NCI-H460 (cell line): ENCODE data around the gene SLX9. TPM values are rescaled to one million over a fixed set of nuclear protein-coding genes. Genes with fewer than 3 reads are reported as not detected.
"Not testable (repeated sequence)": the region's sequence is repeated elsewhere in the genome, so short reads cannot be mapped to it uniquely, and the experiment has no call there.

ENCODE experiments used
- DNase-seq: peaks from one replicate; pipeline ENCODE4 v3.0.0-alpha.2; 2016; ENCODE audit warnings: low read depth; ENCODE audit errors: extremely low read depth
- total RNA-seq: library from RNA; depleted of rRNA; stranded (reverse); fragments of >200 nt; shearing (Covaris generic); gene quantifications from 2 replicates; pipeline ENCODE4 v1.2.3, GENCODE V29; 2014

The SLX9 gene
- total RNA-seq, 1 experiment from 2014 or later, result 37.3 TPM

GRCh38 chr21:45011911-45012661 is 72.3 kb downstream of the SLX9 start:
- DNase-seq, result peak; percentile 44

DNA sequence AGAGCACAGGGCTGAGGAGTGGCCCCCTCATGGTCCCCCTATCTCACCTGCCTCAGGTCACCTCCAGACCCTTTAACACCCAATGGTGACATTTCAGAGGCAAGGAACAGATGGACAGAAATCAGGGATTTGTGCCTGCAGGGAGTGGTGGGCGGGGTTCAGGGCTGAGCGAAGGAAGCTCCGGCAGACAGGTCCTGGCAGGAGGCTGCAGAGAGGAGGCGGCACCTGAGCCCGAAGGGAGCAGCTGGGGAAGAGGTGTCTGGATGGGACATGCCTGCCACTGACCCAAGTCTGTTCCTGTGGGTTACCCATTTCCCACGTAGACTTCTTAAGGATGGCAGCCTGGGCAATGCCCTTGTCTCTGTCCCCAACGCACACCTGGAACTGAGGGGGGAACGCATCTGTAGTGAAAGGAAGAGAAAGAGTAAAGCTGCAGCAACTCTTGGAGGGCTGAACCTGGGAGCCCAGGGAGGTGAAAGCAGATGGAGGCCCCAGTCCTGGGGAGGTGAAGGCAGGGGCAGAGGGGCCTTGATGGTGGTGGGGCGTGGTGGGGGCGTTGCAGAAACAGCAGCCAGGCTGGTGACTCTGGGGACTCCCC is 72.9 kb downstream of the SLX9 start:
- no peak for DNase-seq

DNA sequence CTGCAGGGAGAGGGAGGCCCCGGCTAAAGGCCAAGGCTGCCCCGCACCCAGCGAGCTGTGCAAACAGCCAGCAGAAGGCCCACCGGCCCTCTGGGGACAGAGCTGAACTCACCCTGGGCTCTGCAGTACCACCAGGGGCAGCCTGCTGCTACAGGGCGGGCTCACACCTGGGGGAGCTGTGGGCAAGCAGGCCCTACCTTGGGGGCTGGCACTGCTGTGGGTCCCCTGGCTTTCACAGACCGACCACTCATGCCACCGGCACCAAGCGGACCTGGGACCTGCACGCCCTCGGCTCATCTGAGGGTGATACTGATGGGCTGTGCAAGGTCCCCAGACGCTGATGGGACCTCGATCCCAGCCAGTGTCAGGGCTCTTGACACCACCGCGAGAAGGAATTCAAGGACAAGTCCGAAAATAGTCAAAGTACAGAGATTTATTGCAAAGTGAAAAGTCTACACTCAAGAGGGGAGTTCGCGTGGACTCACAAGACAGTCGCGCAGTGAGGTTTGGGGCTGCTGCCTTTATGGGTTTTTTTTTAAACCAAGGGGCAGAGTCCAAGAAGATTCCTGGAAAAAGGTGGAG is 73.5 kb downstream of the SLX9 start:
- no peak for DNase-seq

- no peak for DNase-seq
Measured at GRCh38 chr21:45014747-45015468, 75.1 kb downstream of the SLX9 start.

DNA sequence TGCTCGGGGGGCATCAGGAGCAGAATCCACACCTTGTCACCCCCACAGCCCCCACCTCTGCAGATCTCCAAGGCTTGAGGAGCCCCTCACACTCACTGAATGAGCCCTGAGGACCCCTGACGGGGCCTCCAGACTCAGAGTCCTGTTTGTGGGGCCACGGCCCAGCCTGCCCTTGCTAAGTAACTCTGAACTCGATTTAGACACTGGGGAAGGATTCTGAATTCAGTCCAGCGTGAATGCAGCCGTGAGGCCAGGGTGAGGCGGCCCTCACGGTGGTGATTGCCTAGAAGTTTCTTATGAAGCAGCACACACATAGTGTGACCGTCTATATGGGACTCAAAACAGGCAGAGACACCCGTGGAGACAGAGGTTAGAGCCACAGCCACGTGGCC is 75.6 kb downstream of the SLX9 start:
- DNase-seq, result no peak

GRCh38 chr21:45016031-45016405 is 76.2 kb downstream of the SLX9 start:
- no peak for DNase-seq

DNA sequence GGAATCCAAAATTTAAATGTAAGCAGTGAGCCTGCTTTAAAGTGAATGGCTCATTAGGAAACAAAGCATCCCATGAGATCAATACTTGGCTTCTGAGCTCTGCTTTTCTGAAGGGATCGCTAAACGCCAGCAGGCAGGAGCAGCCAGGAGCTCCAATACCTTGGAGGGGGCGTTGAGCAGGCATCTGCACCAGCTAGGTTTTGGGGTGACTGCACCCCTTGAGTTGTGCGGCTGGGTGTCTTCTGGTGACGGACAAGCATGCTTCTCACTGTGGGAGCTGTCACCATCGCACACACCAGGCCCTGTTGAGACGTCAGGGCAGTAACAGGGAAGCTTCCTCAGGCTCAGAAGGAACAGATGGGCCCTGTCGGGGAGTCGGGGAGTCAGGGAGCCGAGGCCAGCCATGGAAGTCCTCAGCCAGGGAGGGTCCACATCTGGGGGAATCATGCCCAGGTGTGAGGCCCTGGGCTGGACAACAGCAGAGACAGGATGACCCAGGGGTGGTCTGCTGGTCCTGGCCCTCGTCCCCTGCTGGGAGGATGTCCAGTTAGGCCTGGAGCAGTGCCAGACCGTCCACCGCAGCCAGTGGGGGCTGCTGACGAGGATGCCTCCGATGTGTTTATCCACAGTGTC is 76.7 kb downstream of the SLX9 start:
- no peak for DNase-seq

DNA sequence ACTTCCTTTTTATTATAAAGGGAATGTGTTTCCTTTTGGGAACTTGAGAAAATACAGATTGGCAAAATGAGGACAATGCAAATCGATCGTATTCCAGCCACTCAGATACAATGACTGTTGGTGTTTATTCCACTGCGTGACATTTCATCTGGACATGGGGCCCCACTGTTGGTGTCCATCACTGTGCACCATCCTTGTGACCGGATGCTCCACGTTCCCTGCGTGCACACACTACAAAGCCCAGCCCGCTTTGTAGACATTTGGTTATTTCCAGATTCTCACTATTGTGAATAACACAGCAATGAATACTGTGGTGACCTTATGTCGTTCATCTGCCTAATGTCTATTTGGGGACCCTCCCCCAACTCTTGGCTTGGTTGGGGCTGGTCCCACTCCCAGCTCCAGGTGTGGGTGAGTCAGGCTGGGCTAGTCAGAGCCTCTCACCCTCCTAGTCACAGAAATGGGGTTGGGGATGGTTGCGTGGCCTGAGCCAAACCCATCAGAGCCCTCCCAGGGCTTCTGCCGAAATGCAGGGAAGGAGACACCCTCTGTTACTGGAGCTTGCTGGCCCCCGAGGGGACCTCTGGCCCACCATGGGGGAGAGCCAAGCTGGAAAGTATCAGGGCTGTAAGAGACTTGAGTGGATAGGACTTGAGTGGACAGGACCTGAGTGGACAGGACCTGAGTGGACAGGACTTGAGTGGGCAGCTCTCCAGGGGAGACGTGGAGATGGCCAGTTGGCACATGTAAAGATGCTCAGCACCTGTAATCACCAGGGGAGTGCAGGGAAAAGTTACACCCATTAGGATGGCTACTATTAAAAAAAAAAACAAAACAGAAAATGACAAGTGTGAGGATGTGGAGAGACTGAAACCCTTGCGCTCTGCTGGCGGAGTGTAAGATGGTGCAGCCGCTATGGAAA is 77.5 kb downstream of the SLX9 start:
- no peak for DNase-seq

DNA sequence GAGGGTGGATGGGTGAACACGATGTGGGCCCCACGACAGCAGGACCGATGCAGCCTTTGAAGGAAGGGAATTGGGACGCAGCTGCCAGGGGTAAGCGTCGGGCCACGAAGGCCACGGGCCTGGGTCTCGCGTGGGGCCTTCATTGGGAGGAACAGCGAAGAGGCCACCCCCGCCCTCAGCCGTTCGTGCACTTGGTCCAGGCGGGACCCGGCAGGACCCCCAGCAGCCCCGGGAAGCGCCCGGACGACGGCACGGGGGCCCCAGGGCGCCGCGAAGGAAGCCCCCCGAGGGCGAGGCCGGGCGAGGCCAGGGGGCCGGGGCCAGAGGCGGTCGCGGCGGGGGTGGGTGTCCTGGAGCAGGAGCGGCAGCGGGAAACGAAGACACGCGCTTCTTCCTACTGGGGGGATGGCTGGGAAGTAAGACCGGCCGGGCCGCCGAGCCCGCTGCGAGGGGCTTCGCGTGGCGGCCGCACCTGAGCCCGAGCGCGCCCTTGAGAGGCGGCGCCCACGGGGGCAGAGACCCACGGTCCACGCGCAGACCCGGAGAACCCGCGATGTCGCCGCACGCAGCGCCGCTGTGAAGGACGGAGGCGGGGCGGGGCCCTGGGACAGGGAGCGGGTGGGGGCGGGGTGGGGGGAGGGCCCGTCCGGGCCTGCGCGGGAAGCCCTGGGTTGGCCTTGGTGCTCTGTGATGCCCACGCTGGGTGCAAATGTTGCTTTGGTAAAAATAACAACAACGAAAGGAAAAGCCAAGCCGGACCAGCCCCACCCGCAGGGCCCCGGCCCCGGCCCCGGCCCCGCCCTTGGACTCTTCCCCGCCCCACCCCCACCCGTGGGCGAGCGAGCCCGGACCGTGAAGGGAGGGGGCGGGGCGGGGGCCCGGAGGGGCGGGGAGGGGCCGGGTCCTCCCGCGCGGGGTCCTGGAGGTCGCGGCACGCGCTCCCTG is 78.6 kb downstream of the SLX9 start:
- DNase-seq, result no peak

GRCh38 chr21:45019076-45019886 is 79.5 kb downstream of the SLX9 start:
- DNase-seq, result no peak

GRCh38 chr21:45019887-45020537 is 80.2 kb downstream of the SLX9 start:
- DNase-seq, result no peak

GRCh38 chr21:45020629-45021427 is 81.0 kb downstream of the SLX9 start:
- DNase-seq, result no peak

GRCh38 chr21:45021428-45022347 is 81.9 kb downstream of the SLX9 start:
- DNase-seq, result no peak

DNA sequence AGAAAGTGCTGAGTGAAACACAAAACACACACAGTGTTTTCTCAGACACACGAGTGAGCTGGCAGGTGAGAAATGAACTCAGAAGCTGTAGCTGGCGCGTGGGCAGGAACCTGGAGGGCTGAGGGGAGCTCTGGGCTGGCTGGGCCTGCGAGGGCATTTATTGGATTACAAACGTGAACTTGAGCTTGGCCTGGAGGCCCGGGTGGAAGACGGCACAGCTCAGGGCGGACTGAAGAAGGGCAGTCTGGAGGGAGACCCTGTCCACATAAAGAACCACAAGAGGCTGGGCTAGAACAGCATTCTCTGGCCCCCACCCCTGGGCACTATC is 82.5 kb downstream of the SLX9 start:
- DNase-seq, result no peak

- no peak for DNase-seq
Measured at GRCh38 chr21:45022736-45023135, 82.9 kb downstream of the SLX9 start.

DNA sequence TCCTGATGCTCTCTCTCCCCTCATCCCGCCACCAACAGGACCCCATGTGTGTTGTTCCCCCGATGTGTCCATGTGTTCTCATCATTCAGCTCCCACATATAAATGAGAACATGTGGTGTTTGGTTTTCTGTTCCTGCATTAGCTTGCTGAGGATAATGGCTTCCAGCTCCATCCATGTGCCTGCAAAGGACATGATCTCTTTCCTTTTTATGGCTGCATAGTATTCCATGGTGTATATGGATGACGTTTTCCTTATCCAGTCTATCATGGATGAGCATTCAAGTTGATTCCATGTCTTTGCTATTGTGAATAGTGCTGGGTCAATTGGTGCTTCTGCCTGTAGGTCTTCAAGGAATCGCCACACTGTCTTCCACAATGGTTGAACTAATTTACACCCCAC is 84.7 kb downstream of the SLX9 start:
- not testable (repeated sequence) for DNase-seq
